ENCODE measurements around the gene PARVG. TPM values are rescaled to one million over a fixed set of nuclear protein-coding genes. Genes with fewer than 3 reads are reported as not detected.

PARVG gene
- total RNA-seq, 1 donor from 2014 or later, result 50.6 TPM

DNA sequence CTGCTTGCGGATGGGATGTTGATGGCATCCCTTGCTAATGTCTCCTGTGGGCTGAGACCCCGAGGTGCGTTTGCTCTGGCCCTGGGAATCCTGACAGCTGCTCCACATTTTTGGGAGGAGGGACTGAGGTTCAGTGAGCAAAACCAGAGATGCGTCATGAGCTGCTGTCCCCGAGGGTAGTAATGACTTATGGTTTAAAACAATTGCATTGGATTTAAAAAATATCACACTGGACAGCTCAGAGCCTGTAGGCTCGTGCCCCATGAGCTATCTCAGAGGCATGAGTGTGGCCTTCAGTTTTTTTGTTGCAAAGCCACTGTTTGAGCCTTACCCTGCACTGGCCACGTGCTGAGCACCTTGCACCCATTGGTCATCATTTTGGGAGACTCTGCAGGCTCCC lies 20.9 kb upstream of the PARVG start:
- Mint-ChIP-seq H3K9me3 (no peaks in the 10 kb centered on the region), H3K27ac (no peak overlapping the region), H3K4me3 (no peak overlapping the region), H3K36me3 (ENCODE audit: low read depth) (peaks cover 10% of the 10 kb centered on the region), H3K27me3 (ENCODE audit: insufficient read depth) (no peaks in the 10 kb centered on the region), H3K4me1 (ENCODE audit: low read depth) (no peaks in the 10 kb centered on the region)
- intact Hi-C loops (cut with micrococcal nuclease), result no loop called here
- DNase-seq (ENCODE audit: low spot score), result no peak

- Mint-ChIP-seq H3K36me3 (ENCODE audit: low read depth) (peaks cover 10% of the 10 kb centered on the region), H3K27ac (no peak overlapping the region), H3K4me3 (no peak overlapping the region), H3K27me3 (ENCODE audit: insufficient read depth) (no peaks in the 10 kb centered on the region), H3K4me1 (ENCODE audit: low read depth) (no peaks in the 10 kb centered on the region), H3K9me3 (no peaks in the 10 kb centered on the region)
- no peak for DNase-seq (ENCODE audit: low spot score)
- intact Hi-C loops (cut with micrococcal nuclease), result no loop called here
Measured at GRCh38 chr22:44160421-44160820, 20.3 kb upstream of the PARVG start.

DNA sequence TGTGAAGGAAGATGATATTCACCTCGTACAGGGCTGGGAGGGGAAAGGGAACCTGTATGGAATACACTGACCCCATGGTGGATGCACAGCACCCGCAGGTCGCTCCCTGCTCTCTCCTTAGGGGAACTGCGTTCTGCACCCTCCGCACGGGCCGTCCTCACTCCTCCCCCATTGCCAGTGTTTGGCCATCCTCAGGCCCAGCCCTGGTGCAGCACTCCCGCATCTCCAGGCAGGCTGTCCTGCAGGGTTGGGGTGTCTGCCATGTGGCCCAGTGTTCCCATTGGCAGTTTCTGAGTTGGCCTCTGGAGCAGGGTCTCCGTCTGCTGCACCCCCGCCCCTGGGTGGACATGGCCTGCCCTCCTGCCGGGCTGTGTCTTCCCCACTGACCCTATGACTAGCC lies 19.1 kb upstream of the PARVG start:
- Mint-ChIP-seq H3K4me3 (no peak overlapping the region), H3K36me3 (ENCODE audit: low read depth) (peaks cover 10% of the 10 kb centered on the region), H3K27me3 (ENCODE audit: insufficient read depth) (no peaks in the 10 kb centered on the region), H3K27ac (no peak overlapping the region), H3K4me1 (ENCODE audit: low read depth) (no peaks in the 10 kb centered on the region), H3K9me3 (no peaks in the 10 kb centered on the region)
- intact Hi-C loops (cut with micrococcal nuclease), result no loop called here
- no peak for DNase-seq (ENCODE audit: low spot score)

DNA sequence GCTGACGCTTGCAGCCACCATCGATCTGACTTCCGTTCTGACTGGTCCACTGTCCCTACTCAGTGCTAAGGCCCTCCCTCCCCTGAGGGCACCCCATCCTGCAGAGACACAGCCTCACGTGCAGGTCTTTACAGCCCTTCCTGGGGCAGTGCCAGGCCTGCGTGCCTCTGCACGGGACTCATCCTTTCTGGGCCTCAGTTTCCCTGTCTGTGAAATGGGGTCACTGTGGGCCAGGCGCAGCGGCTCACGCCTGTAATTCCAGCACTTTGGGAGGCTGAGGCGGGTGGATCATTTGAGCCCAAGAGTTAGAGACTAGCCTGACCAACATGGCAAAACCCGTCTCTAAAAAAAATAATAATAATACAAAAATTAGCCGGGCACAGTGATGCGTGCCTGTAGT lies 17.8 kb upstream of the PARVG start:
- H3K9me3 Mint-ChIP-seq, result no peaks in the 10 kb centered on the region
- no peaks in the 10 kb centered on the region for H3K4me1 Mint-ChIP-seq (ENCODE audit: low read depth)
- no peaks in the 10 kb centered on the region for H3K27me3 Mint-ChIP-seq (ENCODE audit: insufficient read depth)
- DNase-seq (ENCODE audit: low spot score), result no peak
- intact Hi-C loops (cut with micrococcal nuclease), result no loop called here
- no peak overlapping the region for H3K27ac Mint-ChIP-seq
- H3K4me3 Mint-ChIP-seq, result no peak overlapping the region
- H3K36me3 Mint-ChIP-seq (ENCODE audit: low read depth), result peaks cover 8% of the 10 kb centered on the region

DNA sequence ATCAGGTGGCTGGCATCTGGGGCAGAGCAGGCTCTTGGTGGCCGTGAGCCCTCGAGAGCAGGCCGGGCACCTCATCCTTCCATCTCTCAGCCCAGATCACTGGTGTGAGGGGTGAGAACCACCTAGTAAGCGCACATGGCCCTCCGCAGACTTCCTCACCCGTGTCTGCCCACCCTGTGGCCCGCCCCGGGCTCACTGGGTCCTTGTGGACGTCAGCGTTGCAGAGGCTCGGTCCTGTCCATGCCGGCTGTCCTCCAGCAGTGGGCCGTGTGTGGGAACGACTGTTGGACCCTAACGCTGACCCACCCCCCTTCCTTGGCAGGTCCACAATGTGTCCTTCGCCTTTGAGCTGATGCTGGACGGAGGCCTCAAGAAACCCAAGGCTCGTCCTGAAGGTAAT lies 17.2 kb upstream of the PARVG start:
- Mint-ChIP-seq H3K27ac (no peak overlapping the region), H3K4me1 (ENCODE audit: low read depth) (no peaks in the 10 kb centered on the region), H3K27me3 (ENCODE audit: insufficient read depth) (no peaks in the 10 kb centered on the region), H3K36me3 (ENCODE audit: low read depth) (peaks cover 6% of the 10 kb centered on the region), H3K4me3 (no peak overlapping the region), H3K9me3 (no peaks in the 10 kb centered on the region)
- intact Hi-C loops (cut with micrococcal nuclease), result no loop called here
- DNase-seq (ENCODE audit: low spot score), result no peak

DNA sequence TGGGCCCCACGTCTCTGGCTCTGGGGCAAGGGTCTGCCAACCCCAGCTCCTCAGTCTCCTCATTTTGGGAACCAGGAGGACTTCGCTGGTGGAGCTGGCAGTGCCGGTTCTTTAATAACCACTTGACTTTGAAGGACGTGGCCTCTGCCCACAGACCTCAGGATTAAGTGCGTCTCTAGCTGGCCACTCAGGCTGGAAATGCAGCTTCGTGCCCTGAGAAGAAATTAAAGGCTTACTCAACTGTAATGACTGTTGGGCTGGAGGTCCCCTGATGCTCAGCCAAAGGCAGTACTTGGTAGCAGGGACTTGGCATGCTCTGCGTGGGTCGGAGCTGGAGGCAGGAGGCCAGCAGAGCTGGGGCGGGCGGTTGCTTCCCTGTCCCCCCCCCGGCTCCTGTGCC lies 16.7 kb upstream of the PARVG start:
- H3K4me3 Mint-ChIP-seq, result no peak overlapping the region
- no peaks in the 10 kb centered on the region for H3K27me3 Mint-ChIP-seq (ENCODE audit: insufficient read depth)
- intact Hi-C loops (cut with micrococcal nuclease), result no loop called here
- no peaks in the 10 kb centered on the region for H3K4me1 Mint-ChIP-seq (ENCODE audit: low read depth)
- peaks cover under 1% of the 10 kb centered on the region for H3K36me3 Mint-ChIP-seq (ENCODE audit: low read depth)
- H3K9me3 Mint-ChIP-seq, result no peaks in the 10 kb centered on the region
- DNase-seq (ENCODE audit: low spot score), result no peak
- no peak overlapping the region for H3K27ac Mint-ChIP-seq

GRCh38 chr22:44165286-44165874 lies 15.3 kb upstream of the PARVG start:
- Mint-ChIP-seq H3K27ac (no peak overlapping the region), H3K4me3 (no peak overlapping the region), H3K4me1 (ENCODE audit: low read depth) (no peaks in the 10 kb centered on the region), H3K36me3 (ENCODE audit: low read depth) (no peaks in the 10 kb centered on the region), H3K9me3 (no peaks in the 10 kb centered on the region), H3K27me3 (ENCODE audit: insufficient read depth) (no peaks in the 10 kb centered on the region)
- no peak for DNase-seq (ENCODE audit: low spot score)
- intact Hi-C loops (cut with micrococcal nuclease), result no loop called here

- Mint-ChIP-seq H3K4me3 (no peak overlapping the region), H3K27ac (no peak overlapping the region)
- intact Hi-C loops (cut with micrococcal nuclease), result no loop called here
Measured at GRCh38 chr22:44166498-44167276, 14.0 kb upstream of the PARVG start.

GRCh38 chr22:44167501-44167900 lies 13.2 kb upstream of the PARVG start:
- H3K9me3 Mint-ChIP-seq, result no peaks in the 10 kb centered on the region
- no peaks in the 10 kb centered on the region for H3K4me1 Mint-ChIP-seq (ENCODE audit: low read depth)
- H3K36me3 Mint-ChIP-seq (ENCODE audit: low read depth), result no peaks in the 10 kb centered on the region
- no peak overlapping the region for H3K4me3 Mint-ChIP-seq
- intact Hi-C loops (cut with micrococcal nuclease), result no loop called here
- no peak overlapping the region for H3K27ac Mint-ChIP-seq
- no peak for DNase-seq (ENCODE audit: low spot score)
- H3K27me3 Mint-ChIP-seq (ENCODE audit: insufficient read depth), result no peaks in the 10 kb centered on the region

More at GRCh38 chr22:44166498-44167276, 14.0 kb upstream of the PARVG start:
- H3K9me3 Mint-ChIP-seq, result no peaks in the 10 kb centered on the region
- H3K4me1 Mint-ChIP-seq (ENCODE audit: low read depth), result no peaks in the 10 kb centered on the region
- H3K27me3 Mint-ChIP-seq (ENCODE audit: insufficient read depth), result no peaks in the 10 kb centered on the region
- no peak for DNase-seq (ENCODE audit: low spot score)
- H3K36me3 Mint-ChIP-seq (ENCODE audit: low read depth), result no peaks in the 10 kb centered on the region

DNA sequence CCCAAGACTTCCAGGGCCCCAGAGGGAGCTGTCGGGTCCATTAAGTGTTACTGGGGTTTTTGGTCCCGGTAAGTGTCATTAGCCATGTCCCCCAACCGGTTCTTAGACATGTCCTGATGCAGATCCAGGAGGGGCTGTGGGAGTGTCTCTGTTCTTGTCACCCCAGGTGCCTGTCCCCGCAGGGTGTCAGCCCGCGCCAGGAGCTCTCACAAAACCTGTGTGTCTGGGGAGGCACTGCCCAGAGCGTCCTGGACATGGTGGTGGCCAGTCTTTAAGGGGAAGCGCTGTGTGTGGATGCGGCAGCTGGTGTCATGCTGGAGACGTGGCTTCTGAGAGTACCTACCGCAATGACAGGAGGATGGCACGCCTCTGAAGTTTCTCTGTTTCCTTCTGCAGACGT lies 12.5 kb upstream of the PARVG start:
- Mint-ChIP-seq H3K4me1 (ENCODE audit: low read depth) (no peaks in the 10 kb centered on the region), H3K4me3 (no peak overlapping the region), H3K27ac (no peak overlapping the region), H3K9me3 (no peaks in the 10 kb centered on the region), H3K36me3 (ENCODE audit: low read depth) (no peaks in the 10 kb centered on the region), H3K27me3 (ENCODE audit: insufficient read depth) (no peaks in the 10 kb centered on the region)
- no peak for DNase-seq (ENCODE audit: low spot score)
- intact Hi-C loops (cut with micrococcal nuclease), result no loop called here

DNA sequence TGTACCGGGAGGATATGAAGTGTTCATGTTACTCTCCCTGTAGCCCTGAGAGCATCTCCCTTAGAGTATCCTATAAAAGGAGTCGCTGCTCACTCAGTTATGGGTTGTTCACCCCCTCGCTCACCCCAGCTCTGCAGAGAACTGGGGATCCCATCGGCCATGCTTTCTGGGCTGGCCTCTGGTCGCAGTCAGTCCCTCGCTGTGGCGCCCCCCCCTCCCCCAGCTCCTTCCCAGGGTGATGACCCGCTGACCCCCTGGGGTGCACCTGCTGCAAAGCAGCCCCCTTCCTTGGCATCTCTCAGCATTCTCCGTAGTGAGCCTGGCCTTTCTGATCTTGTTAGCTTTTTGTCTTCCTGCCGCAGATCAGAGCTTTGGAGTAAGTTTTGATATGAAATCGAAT lies 10.3 kb upstream of the PARVG start:
- H3K4me3 Mint-ChIP-seq, result no peak overlapping the region
- intact Hi-C loops (cut with micrococcal nuclease), result no loop called here
- H3K4me1 Mint-ChIP-seq (ENCODE audit: low read depth), result no peaks in the 10 kb centered on the region

GRCh38 chr22:44171561-44171960 lies 9.2 kb upstream of the PARVG start:
- H3K36me3 Mint-ChIP-seq (ENCODE audit: low read depth), result no peaks in the 10 kb centered on the region

More for the DNA sequence above, 10.3 kb upstream of the PARVG start:
- no peaks in the 10 kb centered on the region for H3K9me3 Mint-ChIP-seq
- DNase-seq (ENCODE audit: low spot score), result no peak
- no peaks in the 10 kb centered on the region for H3K36me3 Mint-ChIP-seq (ENCODE audit: low read depth)
- no peaks in the 10 kb centered on the region for H3K27me3 Mint-ChIP-seq (ENCODE audit: insufficient read depth)
- no peak overlapping the region for H3K27ac Mint-ChIP-seq

DNA sequence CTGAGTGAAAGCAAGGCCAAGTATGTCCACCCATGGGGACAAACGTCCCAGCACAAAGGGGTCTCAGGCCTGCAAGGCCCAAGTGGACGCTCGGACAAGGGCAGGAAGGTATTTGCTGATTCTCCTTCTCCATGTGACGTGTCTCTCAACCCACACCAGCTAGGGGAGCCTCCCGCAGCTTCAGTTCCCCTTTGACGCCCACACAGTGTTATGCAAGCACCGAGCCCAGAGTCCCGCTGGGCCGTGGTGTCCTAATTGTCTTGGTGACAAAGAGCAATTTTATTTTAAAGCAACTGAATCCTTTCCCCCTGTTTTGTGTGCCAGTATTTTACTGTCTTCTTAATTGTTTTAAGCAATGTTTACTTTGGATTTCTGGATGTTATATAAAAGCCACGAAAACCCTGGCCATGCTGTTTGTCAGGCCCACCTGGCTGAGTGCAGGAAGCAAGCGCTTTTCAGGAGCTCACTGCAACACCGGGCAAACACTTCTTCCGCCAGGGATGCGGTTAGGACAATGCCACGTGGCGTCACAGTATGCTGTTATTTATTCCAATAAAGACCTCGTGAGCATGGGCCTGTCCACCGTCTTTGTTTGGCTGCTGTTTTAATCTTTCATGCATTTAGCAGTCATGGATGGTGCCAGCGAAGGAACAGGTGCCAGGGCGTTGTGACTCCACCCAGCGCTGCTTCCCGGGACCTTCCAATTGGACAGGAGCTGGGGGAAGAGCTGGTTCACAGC lies 8.2 kb upstream of the PARVG start:
- Mint-ChIP-seq H3K9me3 (no peaks in the 10 kb centered on the region), H3K4me3 (no peak overlapping the region), H3K27me3 (ENCODE audit: insufficient read depth) (peaks cover 5% of the 10 kb centered on the region), H3K4me1 (ENCODE audit: low read depth) (no peaks in the 10 kb centered on the region), H3K36me3 (ENCODE audit: low read depth) (no peaks in the 10 kb centered on the region), H3K27ac (no peak overlapping the region)
- intact Hi-C loops (cut with micrococcal nuclease), result no loop called here
- DNase-seq (ENCODE audit: low spot score), result no peak

More at GRCh38 chr22:44171561-44171960, 9.2 kb upstream of the PARVG start:
- H3K27me3 Mint-ChIP-seq (ENCODE audit: insufficient read depth), result peaks cover under 1% of the 10 kb centered on the region
- no peaks in the 10 kb centered on the region for H3K4me1 Mint-ChIP-seq (ENCODE audit: low read depth)
- no peak overlapping the region for H3K4me3 Mint-ChIP-seq
- intact Hi-C loops (cut with micrococcal nuclease), result no loop called here
- no peak for DNase-seq (ENCODE audit: low spot score)
- H3K9me3 Mint-ChIP-seq, result no peaks in the 10 kb centered on the region
- H3K27ac Mint-ChIP-seq, result no peak overlapping the region

All from activated T-helper 1 cell treated with anti-CD3 and anti-CD28 coated beads, Interleukin-12 subunit alpha, Interleukin-12 subunit beta, Interleukin-2, Interleukin-4 antibody, amounts not matched to agents 30 ng/mL and 10 ng/mL and 1 ng/mL, durations not matched to agents 14 hours and 24 hours and 36 hours (primary cell).